LoVo (cell line): Measurements from ENCODE around the gene PDSS2.
"Not testable (repeated sequence)": the region's sequence is repeated elsewhere in the genome, so short reads cannot be mapped to it uniquely, and the experiment has no call there.

Experiments used
- DNase-seq: peaks from one replicate; pipeline ENCODE4 v3.0.0-alpha.2; 2016; ENCODE audit warnings: low spot score

The PDSS2 gene

DNA sequence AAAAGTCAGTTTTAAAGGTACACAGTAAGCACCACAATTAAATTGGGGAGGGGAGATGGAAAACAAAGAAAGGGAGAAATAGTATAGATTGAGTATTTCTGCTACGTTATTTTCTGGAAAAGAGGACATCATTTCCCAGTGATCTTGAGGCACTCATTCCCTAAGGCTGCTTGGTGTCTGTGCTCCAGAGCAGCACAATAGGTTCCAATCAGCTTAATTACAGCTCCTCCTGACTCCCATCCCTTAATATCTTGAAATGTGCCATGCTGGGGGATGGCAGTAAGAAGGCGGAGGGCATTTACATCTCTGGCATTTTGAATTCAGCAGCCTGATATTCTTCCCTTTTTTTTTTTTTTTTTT lies 304.6 kb downstream of the PDSS2 start:
- no peak for DNase-seq

- no peak for DNase-seq
Observed at GRCh38 chr6:107154131-107154800, 305.1 kb downstream of the PDSS2 start.

- peak; percentile 37 for DNase-seq
Observed at GRCh38 chr6:107152638-107153430, 306.5 kb downstream of the PDSS2 start.

DNA sequence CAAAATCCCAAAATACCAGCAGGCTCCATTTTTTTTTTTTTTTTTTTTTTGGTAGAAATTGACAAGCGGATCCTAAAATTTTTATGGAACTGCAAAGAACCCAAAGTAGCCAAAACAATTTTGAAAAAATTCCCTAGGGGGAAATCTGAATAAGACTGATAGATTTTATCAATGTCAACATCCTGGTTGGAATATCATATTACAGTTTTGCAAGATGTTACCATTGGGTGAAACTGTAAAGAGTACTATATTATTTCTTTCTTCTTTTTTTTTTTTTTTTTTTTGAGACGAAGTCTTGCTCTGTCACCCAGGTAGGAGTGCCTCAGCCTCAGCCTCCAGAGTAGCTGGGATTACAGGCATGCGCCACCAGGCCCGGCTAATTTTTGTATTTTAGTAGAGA lies 314.7 kb downstream of the PDSS2 start:
- no peak for DNase-seq

DNA sequence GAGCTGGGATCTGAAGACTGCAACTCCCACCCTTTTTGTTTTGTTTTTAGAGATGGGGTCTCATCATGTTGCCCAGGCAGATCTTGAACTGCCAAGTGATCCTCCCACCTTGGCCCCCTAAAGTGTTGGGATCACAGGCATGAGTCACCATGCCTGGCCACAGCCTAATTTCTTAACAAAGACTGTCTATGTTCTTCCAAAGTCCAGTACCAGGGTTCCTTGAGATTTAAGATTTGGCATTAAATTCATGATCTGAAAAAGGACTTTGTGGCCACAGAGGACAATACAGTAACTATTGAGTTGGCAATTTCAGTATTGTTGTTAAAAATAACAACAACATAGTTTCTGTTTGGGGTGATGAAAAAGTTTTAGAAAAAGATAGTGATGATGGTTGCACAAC lies 315.4 kb downstream of the PDSS2 start:
- DNase-seq: no peak

- DNase-seq: no peak
Observed at GRCh38 chr6:107140581-107140980, 318.8 kb downstream of the PDSS2 start.

- not testable (repeated sequence) for DNase-seq
Observed at GRCh38 chr6:107136324-107136723, 323.0 kb downstream of the PDSS2 start.

DNA sequence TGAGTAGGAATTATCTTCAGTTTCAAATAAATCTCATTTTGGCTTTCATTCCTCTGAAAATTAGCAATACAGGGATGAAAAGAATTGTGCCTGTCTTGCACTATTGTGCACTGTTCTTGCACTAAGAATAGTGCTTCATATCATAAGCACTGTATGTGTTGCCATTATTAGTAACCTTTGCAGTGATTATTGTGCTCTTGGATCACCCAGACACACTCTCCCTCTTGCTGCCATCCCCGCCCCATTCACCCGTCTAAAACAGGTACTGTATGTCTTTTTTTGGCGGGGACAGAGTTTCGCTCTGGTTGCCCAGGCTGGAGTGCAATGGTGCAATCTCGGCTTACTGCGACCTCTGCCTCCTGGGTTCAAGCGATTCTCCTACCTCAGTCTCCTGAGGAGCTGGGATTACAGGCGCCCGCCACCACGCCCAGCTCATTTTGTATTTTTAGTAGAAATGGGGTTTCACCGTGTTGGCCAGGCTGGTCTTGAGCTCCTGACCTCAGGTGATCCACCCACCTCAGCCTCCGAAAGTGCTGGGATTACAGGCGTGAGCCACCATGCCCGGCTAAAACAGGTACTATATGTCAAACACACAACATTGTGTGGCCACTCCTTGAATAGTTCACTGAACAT lies 324.2 kb downstream of the PDSS2 start:
- not testable (repeated sequence) for DNase-seq

DNA sequence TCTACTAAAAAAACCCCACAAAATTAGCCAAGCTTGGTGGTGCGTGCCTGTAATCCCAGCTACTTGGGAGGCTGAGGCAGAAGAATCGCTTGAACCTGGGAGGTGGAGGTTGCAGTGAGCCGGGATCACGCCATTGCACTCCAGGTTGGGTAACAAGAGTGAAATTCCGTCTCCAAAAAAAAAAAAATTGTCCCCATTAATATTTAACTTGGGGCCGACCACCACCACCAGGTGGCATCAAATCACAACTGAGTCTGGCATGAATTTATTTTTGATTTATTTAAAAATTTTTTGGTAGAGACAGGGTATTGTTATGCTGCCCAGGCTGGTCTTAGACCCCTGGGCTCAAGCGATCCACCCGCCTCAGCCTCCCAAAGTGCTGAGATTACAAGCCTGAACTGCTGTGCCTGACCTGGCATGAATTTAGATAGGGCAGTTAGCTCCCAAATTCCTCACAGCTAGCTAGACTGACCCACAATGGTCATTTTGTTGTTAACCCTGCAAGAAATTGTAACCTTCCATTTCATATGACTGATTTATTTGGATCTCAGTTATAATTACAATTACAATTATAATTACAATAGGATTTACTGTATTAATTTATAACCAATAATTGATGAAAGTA lies 326.9 kb downstream of the PDSS2 start:
- DNase-seq: peak; percentile 36

DNA sequence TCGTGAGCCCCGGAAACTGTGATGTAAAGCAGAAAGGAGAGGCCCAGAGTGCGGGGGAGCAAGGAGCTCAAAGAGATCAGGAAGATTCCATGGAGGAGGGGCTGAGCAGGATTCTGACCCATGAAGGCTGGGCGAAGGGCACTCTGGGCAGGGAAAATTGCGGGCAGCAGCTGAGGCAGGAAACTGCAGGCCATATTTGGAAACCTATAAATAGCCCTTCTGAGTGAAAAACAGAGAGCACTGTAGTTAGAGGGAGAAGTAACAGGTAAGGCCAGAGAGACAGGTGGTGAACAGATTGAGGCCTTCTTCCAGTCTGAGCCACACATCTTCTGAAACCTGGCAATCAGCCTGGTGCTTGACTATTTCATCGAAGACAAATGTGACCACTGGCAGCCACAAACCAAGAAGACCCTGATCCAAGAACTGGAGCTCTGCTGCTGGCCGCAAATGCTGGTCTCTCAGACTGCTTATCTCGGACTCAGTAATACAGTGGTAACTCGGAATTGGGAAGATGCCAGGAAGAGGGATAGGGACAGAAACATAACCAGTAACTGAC lies 329.9 kb downstream of the PDSS2 start:
- no peak for DNase-seq

DNA sequence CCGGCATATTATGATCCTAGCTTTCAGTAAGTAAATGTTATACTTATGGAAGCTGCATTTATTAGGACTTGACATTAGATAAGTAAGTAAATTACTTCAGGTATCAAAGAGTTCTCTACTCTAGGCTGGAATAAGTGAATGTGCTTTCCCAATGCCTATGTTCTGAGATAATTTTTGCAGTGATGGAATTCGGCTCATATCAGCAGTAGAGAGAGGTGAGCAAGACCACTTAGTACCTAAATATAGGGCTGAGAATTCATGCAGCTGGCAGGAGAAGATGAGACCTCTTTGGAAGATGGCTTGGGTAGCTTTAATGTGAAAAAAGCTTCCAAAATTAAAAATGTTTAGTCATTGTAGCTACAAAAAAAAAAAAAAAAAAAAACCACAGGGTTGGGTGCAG lies 330.8 kb downstream of the PDSS2 start:
- DNase-seq: no peak

- no peak for DNase-seq
Observed at GRCh38 chr6:107128175-107128574, 331.2 kb downstream of the PDSS2 start.

GRCh38 chr6:107125771-107126170 lies 333.6 kb downstream of the PDSS2 start:
- DNase-seq: no peak

DNA sequence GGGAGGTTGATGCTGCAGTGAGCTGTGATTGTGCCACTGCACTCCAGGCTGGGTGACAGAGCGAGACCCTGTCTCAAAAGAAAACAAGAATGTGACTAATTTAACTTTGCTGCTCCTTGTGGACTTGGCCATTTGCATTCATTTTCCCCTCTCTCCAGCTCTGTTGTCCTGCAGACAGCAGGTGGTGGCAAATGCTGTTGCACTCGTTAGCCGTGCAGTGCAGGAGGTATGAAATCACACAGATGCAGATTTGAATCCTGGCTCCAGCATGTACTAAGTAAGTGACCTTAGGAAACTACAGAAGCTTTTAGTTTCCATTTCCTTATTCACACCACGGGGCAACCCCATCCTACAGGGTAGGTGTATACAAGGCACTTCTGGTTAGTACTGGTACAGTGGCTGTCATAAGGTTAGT lies 334.4 kb downstream of the PDSS2 start:
- DNase-seq: no peak

DNA sequence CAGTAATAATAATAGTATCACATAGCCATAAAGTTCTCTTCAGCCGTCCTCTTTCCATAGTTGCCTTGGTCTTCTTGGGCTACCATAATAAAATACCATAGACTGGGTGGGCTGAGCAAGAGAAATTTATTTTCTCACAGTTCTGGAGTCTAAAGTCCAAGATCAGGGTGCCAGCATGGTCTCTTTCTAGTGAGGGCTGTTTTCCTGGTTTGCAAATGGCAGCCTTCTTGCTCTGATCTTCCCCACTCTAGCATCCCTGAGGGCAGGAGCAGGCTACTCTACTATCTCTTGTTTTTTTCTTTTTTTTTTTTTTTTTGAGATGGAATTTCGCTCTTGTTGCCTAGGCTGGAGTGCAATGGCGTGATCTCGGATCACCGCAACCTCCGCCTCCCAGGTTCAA lies 335.9 kb downstream of the PDSS2 start:
- DNase-seq: no peak

GRCh38 chr6:107122748-107123147 lies 336.6 kb downstream of the PDSS2 start:
- no peak for DNase-seq

- DNase-seq: no peak
Observed at GRCh38 chr6:107121964-107122495, 337.3 kb downstream of the PDSS2 start.

- no peak for DNase-seq
Observed at GRCh38 chr6:107121266-107121665, 338.1 kb downstream of the PDSS2 start.

- DNase-seq: no peak
Observed at GRCh38 chr6:107120404-107120803, 339.0 kb downstream of the PDSS2 start.

- DNase-seq: no peak
Observed at GRCh38 chr6:107118976-107119375, 340.4 kb downstream of the PDSS2 start.

DNA sequence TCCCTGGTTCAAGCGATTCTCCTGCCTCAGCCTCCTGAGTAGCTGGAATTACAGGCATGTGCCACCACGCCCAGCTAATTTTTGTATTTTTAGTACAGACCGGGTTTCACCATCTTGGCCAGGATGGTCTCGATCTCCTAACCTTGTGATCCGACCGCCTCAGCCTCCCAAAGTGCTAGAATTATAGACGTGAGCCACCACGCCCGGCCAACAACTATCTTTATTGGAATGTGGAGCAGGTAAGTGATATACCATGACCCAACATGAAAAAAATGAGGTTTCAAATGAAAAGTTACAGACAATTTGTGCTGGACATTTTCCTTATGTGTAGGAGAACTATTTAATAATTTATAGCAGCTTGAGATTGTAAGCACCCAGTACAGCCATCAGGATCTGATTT lies 340.8 kb downstream of the PDSS2 start:
- DNase-seq: not testable (repeated sequence)

DNA sequence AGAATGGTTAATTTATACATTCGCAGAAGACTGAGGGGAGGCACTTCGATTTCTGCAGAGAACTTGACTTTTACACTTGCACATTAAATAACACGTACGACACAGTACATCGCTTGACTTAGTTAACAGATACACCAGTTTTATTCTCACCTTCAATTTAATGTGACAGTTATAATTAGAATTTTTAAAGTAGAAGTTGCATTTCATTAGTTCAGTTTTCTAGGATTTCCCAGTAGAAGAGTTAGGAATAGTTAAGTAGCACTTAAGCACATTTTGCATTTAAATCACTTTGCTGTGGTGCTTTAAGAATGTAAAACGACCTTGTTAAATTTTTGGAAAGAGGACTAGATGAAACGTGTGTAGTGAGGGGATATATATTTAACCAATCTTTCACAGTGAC lies 342.4 kb downstream of the PDSS2 start:
- no peak for DNase-seq
